Endothelial cell (in vitro differentiated cells): ENCODE data around the gene HAP1. TPM values are rescaled to one million over a fixed set of nuclear protein-coding genes. Genes with fewer than 3 reads are reported as not detected.

Source experiments
- DNase-seq: peaks from one replicate; pipeline ENCODE4 v3.0.0; 2021; ENCODE audit warnings: low spot score
- H3K27ac Mint-ChIP-seq: one replicate; pipeline ENCODE4 v1.8.0; 2021; ENCODE audit warnings: mixed read lengths, inconsistent platforms; ENCODE audit not compliant: unreplicated experiment
- H3K27me3 Mint-ChIP-seq: one replicate; pipeline ENCODE4 v1.8.0; 2021; ENCODE audit warnings: mild to moderate bottlenecking, moderate library complexity, mixed read lengths, inconsistent platforms; ENCODE audit not compliant: unreplicated experiment
- H3K36me3 Mint-ChIP-seq: one replicate; pipeline ENCODE4 v1.8.0; 2021; ENCODE audit warnings: mild to moderate bottlenecking, low read depth, mixed read lengths, inconsistent platforms; ENCODE audit not compliant: unreplicated experiment
- H3K4me1 Mint-ChIP-seq: one replicate; pipeline ENCODE4 v1.8.0; 2021; ENCODE audit warnings: mild to moderate bottlenecking, mixed read lengths, inconsistent platforms; ENCODE audit not compliant: unreplicated experiment
- H3K4me3 Mint-ChIP-seq: one replicate; pipeline ENCODE4 v1.8.0; 2021; ENCODE audit warnings: mild to moderate bottlenecking, mixed read lengths, inconsistent platforms; ENCODE audit not compliant: unreplicated experiment
- H3K9me3 Mint-ChIP-seq: one replicate; pipeline ENCODE4 v1.8.0; 2021; ENCODE audit warnings: mixed read lengths, inconsistent platforms; ENCODE audit not compliant: unreplicated experiment
- CTCF ChIP-seq: fragments of 200-600 bp; sonication (generic); IDR thresholded peaks from one replicate; pipeline ENCODE4 v1.5.0; 2021; ENCODE audit warnings: antibody characterized with exemption; ENCODE audit not compliant: unreplicated experiment
- total RNA-seq: library from RNA; stranded (reverse); fragmentation: NEBNext Ultra II Directional; extraction: Animal tissue kit (Norgen Biotek cat#: 25700); gene quantifications from one replicate; pipeline ENCODE4 v1.2.1, GENCODE V29; 2021; ENCODE audit not compliant: unreplicated experiment

Gene HAP1
- total RNA-seq, 1 donor from 2014 or later = 18.1 TPM

- Mint-ChIP-seq H3K36me3 (peaks cover 13% of the 10 kb centered on the region), H3K27ac (no peak overlapping the region), H3K9me3 (no peaks in the 10 kb centered on the region), H3K27me3 (peaks cover 3% of the 10 kb centered on the region), H3K4me3 (peak overlapping the region; percentile 49), H3K4me1 (peaks cover 28% of the 10 kb centered on the region)
- DNase-seq = no peak
- TF ChIP-seq CTCF = no peak
These were observed 1.3 kb upstream of the HAP1 start for GRCh38 chr17:41735744-41736143.

GRCh38 chr17:41734949-41735313 is 488 bp upstream of the HAP1 start:
- peak overlapping the region; percentile 87 for H3K4me3 Mint-ChIP-seq
- H3K36me3 Mint-ChIP-seq = peaks cover 13% of the 10 kb centered on the region
- no peaks in the 10 kb centered on the region for H3K9me3 Mint-ChIP-seq
- H3K27ac Mint-ChIP-seq = no peak overlapping the region
- H3K27me3 Mint-ChIP-seq = peaks cover 3% of the 10 kb centered on the region
- peaks cover 28% of the 10 kb centered on the region for H3K4me1 Mint-ChIP-seq
- TF ChIP-seq CTCF = no peak
- DNase-seq = peak; percentile 31

GRCh38 chr17:41733348-41734138 is 900 bp downstream of the HAP1 start:
- Mint-ChIP-seq H3K9me3 (no peaks in the 10 kb centered on the region), H3K27me3 (peaks cover 4% of the 10 kb centered on the region), H3K4me3 (peak overlapping the region; percentile 94), H3K4me1 (peaks cover 28% of the 10 kb centered on the region), H3K27ac (peak overlapping the region; percentile 72), H3K36me3 (peaks cover 13% of the 10 kb centered on the region)
- no peak for TF ChIP-seq CTCF
- no peak for DNase-seq

GRCh38 chr17:41731836-41732235 is 2.6 kb downstream of the HAP1 start:
- Mint-ChIP-seq H3K4me3 (no peak overlapping the region), H3K36me3 (peaks cover 14% of the 10 kb centered on the region), H3K9me3 (no peaks in the 10 kb centered on the region), H3K27ac (no peak overlapping the region), H3K27me3 (peaks cover 6% of the 10 kb centered on the region), H3K4me1 (peaks cover 20% of the 10 kb centered on the region)
- DNase-seq = no peak
- TF ChIP-seq CTCF = no peak

GRCh38 chr17:41730479-41730878 is 4.0 kb downstream of the HAP1 start:
- Mint-ChIP-seq H3K36me3 (peaks cover 13% of the 10 kb centered on the region), H3K9me3 (no peaks in the 10 kb centered on the region), H3K27ac (no peak overlapping the region), H3K4me3 (no peak overlapping the region), H3K4me1 (peaks cover 14% of the 10 kb centered on the region), H3K27me3 (peaks cover 3% of the 10 kb centered on the region)
- no peak for DNase-seq
- no peak for TF ChIP-seq CTCF
